GM18505 (cell line): ENCODE results near the gene API5.

Source experiments
- ATAC-seq: cut with Tn5 transposase; IDR thresholded peaks from one replicate; pipeline ENCODE4 v1.9.1; 2021; ENCODE audit not compliant: unreplicated experiment
- POLR2A ChIP-seq: IDR thresholded peaks from 4 replicates; pipeline ENCODE4 v1.6.1; 2011; ENCODE audit warnings: borderline replicate concordance; ENCODE audit not compliant: insufficient read depth, insufficient read length; ENCODE audit errors: extremely low read depth

API5 gene

DNA sequence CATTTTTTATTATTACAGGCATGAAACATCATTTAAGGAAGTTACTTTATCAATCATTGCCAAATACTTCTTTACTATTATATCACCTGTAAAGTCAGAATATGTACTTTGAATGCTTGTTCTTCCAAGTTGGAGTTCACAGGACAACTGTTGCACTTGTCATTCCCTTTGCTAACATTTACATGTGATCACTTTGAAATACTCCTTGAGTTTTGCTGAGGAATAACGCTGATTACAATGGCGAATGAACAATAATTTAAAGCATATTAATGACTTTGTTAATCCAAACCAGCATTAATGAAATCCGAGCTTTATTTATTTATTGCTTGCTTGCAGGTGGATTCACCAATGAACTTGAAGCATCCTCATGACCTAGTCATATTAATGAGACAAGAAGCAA is 67.1 kb downstream of the API5 start:
- ATAC-seq = no peak

DNA sequence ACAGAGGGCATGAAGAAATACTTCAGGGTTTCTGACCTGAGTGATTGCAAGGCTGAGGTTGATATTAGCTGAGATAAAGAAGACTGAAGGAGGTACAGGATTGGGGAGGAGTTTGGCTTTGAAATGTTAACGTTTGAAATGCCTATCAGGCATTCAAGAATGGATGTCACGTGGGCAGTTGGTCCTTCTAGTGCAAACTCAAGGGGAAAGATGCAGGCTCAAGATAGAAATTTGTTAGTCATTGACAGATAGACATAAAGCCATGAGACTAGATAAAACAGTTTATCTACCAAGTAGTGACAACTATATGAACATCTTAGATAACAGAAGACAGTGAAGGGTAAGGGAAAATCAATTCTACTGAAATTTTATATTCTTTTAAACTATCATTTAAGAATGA is 70.0 kb downstream of the API5 start:
- no peak for ATAC-seq
- no peak for TF ChIP-seq POLR2A

More for the DNA sequence above, 67.1 kb downstream of the API5 start:
- no peak for TF ChIP-seq POLR2A

DNA sequence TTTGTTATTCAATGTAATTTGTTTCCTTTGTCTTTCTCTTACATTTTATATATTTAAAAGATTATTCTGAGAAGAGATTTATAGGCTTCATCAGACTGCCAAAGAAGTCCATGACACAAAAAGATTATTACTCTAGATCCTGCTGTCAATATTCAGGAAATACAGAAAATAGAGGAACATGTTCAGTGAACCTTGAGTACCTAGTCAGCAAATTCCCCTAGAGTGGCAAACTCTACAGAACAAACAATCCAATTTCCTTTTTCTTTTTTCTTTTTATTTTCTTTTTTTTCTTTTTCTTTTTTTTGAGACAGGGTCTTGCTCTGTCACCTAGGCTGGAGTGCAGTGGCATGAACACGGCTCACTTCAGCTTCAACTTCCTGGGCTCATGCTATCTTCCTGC is 70.8 kb downstream of the API5 start:
- no peak for ATAC-seq

DNA sequence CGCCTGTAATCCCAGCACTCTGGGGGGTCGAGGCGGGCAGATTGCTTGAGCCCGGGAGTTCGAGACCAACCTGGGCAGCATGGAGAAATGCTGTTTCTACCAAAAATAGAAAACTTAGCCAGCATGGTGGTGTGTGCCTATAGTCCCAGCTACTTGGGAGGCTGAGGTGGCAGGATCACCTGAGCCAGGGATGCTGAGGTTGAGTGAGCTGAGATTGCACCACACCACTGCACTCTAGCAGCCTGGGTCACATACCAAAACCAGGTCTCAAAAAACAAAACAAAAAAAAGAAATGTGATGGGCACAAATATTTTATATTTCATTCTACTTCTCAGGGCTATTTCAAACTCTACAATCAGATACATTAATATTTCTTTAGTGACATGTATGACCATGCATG is 72.6 kb downstream of the API5 start:
- no peak for ATAC-seq
- TF ChIP-seq POLR2A = no peak

More for the DNA sequence above, 70.8 kb downstream of the API5 start:
- TF ChIP-seq POLR2A = no peak

DNA sequence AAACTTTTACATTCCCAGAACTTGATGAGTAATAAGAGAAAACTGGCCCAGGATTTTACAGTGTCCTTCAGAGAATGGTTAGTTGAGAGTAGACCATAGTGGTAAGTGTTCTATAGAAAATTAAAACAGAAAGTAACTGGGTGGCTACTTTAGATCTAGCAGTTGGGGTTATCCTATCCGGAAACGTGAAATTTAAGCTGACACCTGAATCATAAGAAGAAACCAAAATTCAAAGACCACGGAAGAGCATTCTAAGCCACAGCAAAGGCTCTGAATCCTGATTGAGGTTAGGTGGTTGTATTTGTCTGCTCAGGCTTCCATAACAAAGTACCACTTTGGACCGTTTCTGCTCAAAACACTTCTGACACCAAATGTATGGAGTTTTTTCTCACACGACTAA is 80.9 kb downstream of the API5 start:
- no peak for ATAC-seq
- TF ChIP-seq POLR2A = no peak

DNA sequence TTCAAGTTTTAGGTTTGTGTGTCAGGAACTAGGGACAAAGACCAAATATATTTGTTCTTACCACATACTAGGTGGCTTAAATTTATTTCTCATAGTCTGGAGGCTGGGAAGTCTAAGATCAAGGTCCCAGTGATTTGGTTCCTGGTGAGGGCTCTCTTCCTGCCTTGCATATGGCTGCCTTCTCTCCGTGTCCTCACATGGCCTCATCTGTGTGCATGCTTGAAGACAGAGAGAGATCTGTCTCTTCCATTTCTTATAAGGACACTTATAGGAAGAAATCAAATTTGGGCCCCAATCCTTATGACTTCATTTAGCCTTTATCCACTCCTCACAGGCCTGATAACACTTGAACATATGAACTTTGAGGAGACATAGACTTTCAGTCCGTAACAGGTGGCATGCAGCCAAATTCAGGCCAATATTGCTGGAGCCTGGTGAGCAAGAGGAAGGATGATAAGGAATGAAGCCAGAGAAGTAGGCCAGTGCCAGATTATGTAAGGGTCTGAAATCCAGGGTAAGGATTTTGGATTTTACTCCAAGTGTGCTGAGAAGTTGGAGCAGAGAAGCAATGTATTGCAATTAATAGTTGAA is 82.1 kb downstream of the API5 start:
- TF ChIP-seq POLR2A = no peak
- no peak for ATAC-seq
